GM18526 (cell line): ENCODE data around the gene GARIN5B.

Experiments used
- POLR2A ChIP-seq: IDR thresholded peaks from 3 replicates; pipeline ENCODE4 v1.6.1; 2011; ENCODE audit not compliant: insufficient read length; ENCODE audit errors: extremely low read depth

GARIN5B gene

GRCh38 chr19:55391702-55392615, 28.9 kb upstream of the GARIN5B start:
- no peak for TF ChIP-seq POLR2A

- TF ChIP-seq POLR2A: no peak
Observed at GRCh38 chr19:55391191-55391670, 28.2 kb upstream of the GARIN5B start.

- no peak for TF ChIP-seq POLR2A
Observed at GRCh38 chr19:55390461-55390880, 27.4 kb upstream of the GARIN5B start.

GRCh38 chr19:55389386-55390317, 26.6 kb upstream of the GARIN5B start:
- peak; percentile 13 for TF ChIP-seq POLR2A

- no peak for TF ChIP-seq POLR2A
Observed at GRCh38 chr19:55387736-55388497, 24.9 kb upstream of the GARIN5B start.

GRCh38 chr19:55386493-55386971, 23.5 kb upstream of the GARIN5B start:
- no peak for TF ChIP-seq POLR2A

GRCh38 chr19:55385724-55386492, 22.8 kb upstream of the GARIN5B start, which contains the start of gene RPL28:
TSS of gene RPL28 (plus strand) at chr19:55385932. CDS start at chr19:55386358, 426 bp downstream.
- TF ChIP-seq POLR2A: peak; percentile 100

GRCh38 chr19:55384920-55385723, 22.1 kb upstream of the GARIN5B start:
- no peak for TF ChIP-seq POLR2A

GRCh38 chr19:55384131-55384919, 21.3 kb upstream of the GARIN5B start, which contains the start of gene TMEM238:
TSS of gene TMEM238 (minus strand) at chr19:55384292. CDS start at chr19:55384259, 33 bp downstream.
- peak; percentile 19 for TF ChIP-seq POLR2A

- TF ChIP-seq POLR2A: no peak
Observed at GRCh38 chr19:55383279-55384130, 20.4 kb upstream of the GARIN5B start.

GRCh38 chr19:55382522-55383054, 19.5 kb upstream of the GARIN5B start:
- no peak for TF ChIP-seq POLR2A
